GM15510 (cell line): ENCODE results near the gene HCFC1.

Source experiments
- POLR2A ChIP-seq: IDR thresholded peaks from 3 replicates; pipeline ENCODE4 v1.6.1; 2011; ENCODE audit warnings: borderline replicate concordance; ENCODE audit not compliant: insufficient read length; ENCODE audit errors: extremely low read depth

HCFC1 gene

DNA sequence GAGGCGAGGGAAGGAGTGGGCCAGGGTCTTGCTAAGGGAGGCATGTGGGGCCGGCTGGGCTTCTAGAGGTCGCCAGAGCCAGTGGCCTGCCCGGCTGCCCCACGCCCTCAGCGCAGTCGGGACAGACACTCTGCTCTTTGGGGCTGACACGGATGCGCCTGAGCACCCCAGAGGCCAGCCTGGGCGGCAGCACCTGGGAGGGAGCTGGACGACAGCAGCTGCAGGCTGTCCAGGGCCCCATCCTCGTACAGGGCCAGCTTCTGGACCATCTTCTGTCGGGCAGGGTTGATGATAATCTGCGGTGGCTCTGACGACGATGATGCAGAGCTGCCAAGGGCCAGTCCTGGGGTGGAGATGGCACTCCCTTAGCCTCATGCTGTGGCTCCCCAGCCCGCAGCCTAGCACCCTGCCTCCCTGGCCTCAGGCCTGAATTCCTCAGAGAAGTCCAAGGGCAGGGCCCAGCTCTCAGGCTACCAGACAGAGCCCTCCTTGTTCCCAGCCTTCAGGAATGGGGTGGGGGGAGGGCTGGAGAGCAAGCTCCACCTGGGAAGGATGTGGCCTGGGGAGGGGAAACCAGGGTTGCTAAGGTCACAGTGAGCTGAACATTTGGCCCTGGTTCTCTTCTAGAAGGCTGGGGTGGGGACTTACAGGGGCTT lies 40.8 kb upstream of the HCFC1 start:
- TF ChIP-seq POLR2A = no peak

DNA sequence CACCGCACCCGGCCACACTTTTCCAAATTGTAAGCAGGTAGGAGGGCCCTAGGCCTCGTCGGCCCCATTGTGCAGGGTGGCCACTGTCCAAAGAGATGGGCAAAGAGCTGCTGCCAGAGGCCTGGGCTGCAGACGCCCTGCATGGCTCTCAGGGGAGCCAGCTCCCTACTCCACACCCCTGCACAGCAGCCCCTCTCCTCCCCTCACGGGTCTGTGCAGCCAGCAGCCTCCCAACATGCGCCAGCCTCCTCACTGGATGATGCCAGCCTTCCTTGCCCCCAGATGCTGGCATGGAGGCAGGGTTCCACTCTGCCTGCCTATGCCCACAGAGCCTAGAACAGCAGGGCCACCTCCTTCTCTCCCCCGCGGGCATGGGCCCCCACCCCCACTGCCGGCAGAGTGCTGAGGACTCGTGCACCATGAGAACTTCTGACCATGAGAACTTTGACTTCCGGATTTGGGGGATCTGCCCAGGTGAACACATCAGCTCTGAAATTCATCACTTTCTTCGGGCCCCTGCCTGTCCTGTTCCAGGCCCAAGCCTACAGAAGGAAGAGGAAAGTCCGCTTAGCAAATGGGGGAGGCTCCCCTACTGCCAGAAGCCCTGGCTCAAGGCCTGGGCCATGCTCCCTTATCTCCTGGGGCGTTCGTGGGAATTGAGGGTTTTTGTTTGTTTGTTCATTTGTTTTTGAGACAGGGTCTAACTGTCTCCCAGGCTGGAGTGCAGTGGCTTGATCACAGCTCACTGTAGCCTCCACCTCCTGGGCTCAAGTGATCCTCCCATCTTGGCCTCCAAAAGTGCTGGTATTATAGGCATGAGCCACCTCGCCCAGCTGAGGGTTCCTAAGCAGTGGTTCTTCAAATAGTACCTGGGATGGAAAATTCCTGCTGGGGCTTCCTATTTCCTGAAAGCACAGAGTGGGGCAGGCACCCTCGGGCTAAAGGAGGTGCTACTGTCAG lies 40.0 kb upstream of the HCFC1 start:
- no peak for TF ChIP-seq POLR2A

DNA sequence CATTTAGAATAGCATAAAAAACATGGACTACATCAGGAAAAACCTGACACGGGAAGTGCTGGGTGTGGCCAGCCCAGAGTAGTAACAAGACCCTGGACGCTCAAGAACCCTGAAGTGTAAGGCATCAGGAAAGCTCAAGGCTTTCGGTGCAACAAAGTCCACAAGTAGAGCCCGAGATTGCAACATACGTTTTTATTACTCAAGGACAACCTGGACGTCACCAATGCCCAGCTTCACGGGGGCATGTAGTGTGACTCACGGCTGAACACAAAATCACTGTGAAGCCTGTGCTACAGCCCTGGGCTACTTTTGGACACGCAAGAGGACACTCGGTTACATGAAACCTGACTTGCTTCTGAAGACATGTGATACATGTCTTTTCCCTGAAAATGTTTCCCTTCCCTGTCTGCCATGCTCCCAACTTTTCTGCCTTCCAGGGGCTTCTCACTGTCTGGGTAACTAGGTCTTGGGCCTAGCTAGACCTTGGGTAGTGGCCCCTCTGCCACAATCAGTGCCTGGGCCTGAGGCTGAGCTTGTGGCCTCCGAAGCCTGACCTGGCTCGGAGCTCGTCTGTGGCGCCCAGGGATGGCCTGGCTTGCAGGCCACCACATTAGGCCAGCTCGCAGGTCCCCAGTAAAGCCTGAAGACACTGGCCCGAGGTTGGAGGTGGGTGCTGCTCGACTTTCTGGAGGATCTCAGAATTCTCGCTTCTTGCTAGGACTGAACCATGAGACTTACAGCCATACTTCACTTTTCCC lies 38.9 kb upstream of the HCFC1 start:
- no peak for TF ChIP-seq POLR2A

DNA sequence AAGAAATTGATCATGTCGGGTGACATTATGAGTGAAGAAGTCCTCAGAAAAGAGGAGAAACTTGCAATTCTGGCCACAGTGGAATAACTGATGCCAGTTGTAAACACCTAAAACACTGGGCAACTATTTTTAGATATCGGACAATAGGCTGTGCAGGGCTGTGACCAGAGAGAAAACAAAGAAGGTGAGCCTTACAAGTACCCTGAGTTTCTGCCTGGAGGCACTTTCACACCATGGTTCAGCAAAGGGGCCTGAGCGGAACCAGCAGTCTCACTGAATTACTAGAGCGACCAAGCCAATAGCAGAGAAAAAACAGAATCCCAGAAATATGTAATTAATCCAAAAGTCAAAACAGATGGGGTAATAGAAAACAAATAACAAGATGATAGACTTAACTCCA lies 36.9 kb upstream of the HCFC1 start:
- no peak for TF ChIP-seq POLR2A

DNA sequence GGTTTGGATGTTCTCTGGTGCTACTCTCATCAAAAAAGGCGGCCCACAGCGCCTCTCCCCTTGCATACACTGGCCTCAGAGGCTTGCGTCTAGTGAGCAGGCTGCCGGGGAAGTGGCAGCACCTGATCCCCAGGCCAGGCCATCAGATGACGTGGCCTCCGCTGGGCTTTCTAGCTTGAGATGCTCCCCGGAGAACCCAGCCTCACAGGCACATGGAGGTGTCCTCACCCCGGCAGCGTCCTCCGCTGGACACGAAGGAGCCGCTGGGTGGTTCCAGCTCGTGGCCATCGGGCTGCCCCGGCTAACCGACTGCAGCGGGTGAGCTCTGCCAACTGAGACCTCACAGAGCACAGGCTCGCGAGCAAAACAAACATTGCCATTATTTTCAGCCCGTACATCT lies 35.3 kb upstream of the HCFC1 start:
- TF ChIP-seq POLR2A = no peak

DNA sequence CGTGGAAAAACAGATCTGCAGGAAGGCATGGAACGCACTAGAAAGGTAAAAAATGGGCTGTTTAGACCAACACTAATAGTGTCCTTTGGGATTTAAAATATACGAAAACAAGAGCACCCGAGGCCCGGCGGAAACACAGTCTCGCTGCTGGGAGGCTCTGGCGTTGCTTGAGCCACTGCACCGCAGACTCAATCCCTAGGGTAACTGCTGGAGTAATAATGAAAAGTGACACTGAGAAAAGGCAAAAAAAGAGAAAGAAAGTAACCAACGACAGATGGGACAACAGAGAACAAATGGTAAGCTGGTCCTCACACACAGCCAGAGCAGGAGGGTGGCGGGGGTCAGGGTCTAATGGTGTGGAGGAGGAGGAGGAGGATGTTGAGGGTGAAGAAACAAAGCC lies 32.7 kb upstream of the HCFC1 start:
- no peak for TF ChIP-seq POLR2A

DNA sequence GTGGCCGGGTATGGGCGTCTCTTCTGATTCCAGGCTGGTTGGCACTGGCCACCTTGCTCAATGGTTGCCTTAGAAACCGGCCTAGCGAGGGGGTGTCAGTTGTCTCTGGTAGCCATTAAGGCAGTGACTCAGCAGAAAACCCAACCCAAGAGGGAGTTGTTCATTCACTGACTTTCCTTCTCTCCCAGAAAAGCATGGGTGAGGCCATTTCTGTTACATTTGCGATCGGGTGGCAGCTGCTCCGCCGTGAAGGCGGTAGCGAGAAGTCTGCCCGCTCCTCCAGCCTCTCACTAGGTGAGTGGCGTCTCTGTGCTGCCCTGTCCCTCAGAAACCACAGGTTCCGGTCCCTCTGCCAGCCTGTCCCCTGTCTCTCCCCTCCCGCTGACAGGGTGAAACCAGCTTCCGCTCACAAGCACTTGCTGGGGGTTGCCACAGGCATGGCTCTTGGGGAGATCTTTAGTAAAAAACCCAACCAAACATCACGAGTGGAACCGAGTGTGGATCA lies 30.6 kb upstream of the HCFC1 start:
- peak; percentile 48 for TF ChIP-seq POLR2A

DNA sequence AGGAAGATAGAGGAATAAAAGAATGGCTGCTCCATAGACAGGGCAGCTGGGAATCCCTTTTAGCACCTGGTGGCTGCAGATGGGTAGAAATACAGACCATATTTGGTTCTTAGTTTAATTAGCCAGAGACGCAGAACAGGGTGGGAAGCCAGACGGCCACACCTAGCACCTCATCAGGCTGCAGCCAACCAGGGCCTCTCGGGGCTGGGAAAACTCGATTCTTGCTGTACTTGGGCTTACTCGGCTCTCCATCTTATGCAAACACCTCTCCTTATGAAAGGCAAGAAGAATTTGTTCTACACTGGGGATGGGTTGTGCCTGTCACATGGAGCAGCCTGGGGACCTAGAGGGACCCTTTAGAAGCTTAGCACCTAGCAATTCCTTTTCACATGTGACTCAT lies 28.4 kb upstream of the HCFC1 start:
- TF ChIP-seq POLR2A = no peak

DNA sequence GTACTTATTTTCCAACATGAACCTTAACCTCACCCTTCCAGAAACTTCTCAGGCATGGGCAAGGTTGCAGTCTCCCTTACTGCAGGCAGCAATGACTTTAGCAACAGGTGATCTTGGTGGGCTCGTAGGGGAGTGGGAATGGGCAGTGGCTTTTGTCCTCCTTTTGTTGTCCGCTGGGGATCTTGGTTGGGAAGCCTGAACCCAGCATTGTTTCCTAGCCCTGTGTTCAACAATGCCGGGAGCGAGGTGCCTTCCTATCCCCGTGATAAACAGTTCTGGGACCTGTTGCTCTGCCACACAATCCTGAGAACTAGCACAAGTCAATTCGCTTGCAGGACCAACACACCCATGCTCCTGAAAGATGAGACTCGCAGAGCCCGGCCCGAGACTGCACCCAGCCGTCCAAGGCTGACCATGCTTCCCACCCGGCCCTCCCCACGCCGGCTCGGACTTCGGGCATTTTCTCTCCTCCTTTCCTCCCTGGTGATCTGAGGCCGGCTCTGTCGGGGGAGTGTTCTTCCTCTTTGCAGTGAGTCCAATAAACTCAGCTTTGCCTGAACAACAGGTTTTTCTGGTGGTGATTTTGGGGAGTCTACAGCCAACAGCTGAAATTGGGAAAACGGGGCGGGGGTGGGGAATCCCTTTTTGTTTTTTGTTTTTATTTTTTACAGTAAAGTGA lies 27.9 kb upstream of the HCFC1 start:
- TF ChIP-seq POLR2A = no peak

DNA sequence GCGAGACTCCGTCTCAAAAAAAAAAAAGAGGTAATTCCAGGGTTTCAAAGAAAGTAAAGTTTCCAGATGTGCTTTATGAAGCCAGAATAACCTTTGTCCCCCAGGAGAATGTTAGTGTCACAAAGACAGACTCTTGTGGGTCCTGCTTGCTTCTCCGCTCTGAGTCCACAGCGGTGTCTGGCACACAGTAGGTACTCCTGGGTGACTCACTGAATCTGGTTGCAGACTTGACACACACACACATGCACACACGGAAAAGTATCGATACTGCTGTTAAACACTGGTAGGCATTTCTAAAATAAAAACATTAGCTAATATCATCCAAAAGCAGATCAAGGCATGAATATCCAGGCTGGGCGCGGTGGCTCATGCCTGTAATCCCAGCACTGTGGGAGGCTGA lies 23.9 kb upstream of the HCFC1 start:
- no peak for TF ChIP-seq POLR2A

DNA sequence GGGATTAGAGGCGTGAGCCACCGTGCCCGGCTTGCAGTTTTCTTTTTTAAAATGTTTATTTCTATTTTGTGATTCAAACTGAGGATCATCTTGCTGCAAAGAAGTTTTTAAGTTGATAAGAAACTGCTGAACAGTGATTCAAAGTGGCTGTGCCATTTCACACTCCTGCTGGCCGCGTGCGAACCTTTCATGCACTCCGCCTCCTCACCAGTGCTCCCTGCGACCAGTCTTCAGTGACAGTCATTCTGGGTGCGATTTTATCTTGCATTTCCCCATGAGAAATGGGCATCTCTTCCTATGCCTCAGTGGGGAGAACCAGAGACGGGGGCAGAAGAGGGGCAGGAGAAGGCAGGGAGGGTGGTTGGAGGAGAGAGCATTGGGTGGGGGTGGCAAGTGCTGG lies 22.4 kb upstream of the HCFC1 start:
- TF ChIP-seq POLR2A = no peak

DNA sequence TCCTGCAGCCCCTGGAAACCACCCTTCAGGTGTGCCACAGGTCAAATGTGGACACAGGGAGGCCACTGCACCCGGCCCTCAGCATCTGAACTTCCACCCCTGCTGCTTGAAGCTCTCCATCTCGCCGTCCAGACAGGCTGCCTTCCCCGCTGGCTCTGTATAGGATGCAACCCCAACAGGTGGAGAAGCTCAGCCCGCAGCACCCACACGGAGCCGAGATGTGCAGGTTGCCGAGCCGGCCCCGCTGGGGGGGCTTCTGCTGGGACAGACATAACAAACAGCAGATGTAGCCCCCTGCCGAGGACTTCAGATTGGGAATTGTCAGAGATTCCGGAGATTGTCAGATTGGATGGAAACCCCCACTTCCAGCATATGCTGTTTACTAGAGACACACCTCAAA lies 21.5 kb upstream of the HCFC1 start:
- no peak for TF ChIP-seq POLR2A

DNA sequence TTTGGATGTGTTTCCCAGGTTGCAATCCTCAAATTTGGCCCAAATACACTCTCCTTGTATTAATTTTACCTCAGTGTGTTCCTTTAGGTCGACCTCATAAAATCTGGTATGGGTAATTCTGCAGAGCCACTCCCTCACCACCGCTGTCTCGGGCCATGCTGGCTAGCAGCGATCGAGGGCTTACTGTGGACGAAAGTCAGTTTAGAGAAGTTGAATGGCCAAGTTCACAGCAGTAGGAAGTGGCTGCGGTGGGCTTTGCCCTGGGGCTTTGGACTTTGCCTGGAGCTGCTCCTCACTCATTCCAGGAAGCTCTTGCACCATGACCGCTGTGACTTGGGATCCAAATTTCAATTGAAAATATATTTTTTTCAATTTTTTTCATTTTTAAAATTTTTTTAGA lies 20.6 kb upstream of the HCFC1 start:
- TF ChIP-seq POLR2A = no peak

DNA sequence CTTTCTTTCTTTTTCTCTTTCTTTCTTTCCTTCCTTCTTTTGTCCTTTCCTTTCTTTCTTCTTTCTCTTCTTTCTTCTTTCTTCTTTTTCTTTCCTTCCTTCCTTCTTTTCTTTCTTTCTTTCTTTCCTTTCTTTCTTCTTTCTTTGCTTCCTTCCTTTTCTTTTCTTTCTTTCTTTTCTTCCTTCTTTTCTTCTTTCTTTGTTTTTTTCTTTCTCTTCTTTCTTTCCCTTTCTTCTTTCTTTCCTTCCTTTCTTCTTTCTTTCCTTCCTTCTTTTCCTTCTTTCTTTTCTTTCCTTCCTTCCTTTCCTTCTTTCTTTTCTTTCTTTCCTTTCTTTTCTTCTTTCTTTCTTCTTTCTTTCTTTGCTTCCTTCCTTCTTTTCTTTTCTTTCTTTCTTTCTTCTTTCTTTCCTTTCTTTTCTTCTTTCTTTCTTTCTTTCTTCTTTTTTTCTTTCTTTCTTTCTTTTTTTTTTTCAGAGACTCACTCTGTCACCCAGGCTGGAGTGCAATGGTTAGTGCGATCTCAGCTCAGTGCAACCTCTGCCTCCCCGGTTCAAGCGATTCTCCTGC lies 19.5 kb upstream of the HCFC1 start:
- TF ChIP-seq POLR2A = no peak
